Mammary epithelial cell (primary cell): ENCODE results near the gene ZBTB17.

Experiments used
- CTCF ChIP-seq, 2 donors: IDR thresholded peaks in 1 of 2; conservative IDR thresholded peaks in 1 of 2; 2 replicates each; pipeline ENCODE4 v1.5.1; 2011 to 2012; ENCODE audit warnings: inconsistent platforms in 2 of 2, low read length in 2 of 2, mild to moderate bottlenecking in 2 of 2, control low read depth in 1 of 2, low read depth in 1 of 2; ENCODE audit not compliant: insufficient read depth in 1 of 2; ENCODE audit errors: extremely low read depth in 1 of 2
- EZH2 ChIP-seq: IDR thresholded peaks from 2 replicates; pipeline ENCODE4 v1.6.1; 2012; ENCODE audit warnings: low read length, inconsistent platforms, borderline replicate concordance

- TF ChIP-seq CTCF (conservative IDR thresholded peaks at IDR 0.05 in 1 of 2, IDR thresholded peaks at IDR 0.05 in 1 of 2; ENCODE audit: extremely low read depth in 1 of 2, insufficient read depth in 1 of 2, low read depth in 1 of 2, low read length in 2 of 2): no peak
- TF ChIP-seq EZH2: no peak
These were observed 39.9 kb downstream of the ZBTB17 start for GRCh38 chr1:15936025-15936424.
